Retinal pigment epithelial cell (primary cell): ENCODE results near the gene MRPL36.

Experiments
- DNase-seq: peaks from one replicate; pipeline ENCODE4 v3.0.0-alpha.2; 2010; ENCODE audit warnings: low read depth
- H3K4me3 ChIP-seq: 2 replicates; pipeline ENCODE4 v1.5.1; 2011; ENCODE audit warnings: mild to moderate bottlenecking, low read length, control low read depth, moderate library complexity
- CTCF ChIP-seq: conservative IDR thresholded peaks from 2 replicates; pipeline ENCODE4 v1.5.1; 2011; ENCODE audit warnings: low read depth, low read length, control low read depth, inconsistent platforms

Gene MRPL36

GRCh38 chr5:1835431-1835830 is 35.8 kb upstream of the MRPL36 start:
- TF ChIP-seq CTCF: no peak
- H3K4me3 ChIP-seq: no peak overlapping the region
- DNase-seq: no peak

DNA sequence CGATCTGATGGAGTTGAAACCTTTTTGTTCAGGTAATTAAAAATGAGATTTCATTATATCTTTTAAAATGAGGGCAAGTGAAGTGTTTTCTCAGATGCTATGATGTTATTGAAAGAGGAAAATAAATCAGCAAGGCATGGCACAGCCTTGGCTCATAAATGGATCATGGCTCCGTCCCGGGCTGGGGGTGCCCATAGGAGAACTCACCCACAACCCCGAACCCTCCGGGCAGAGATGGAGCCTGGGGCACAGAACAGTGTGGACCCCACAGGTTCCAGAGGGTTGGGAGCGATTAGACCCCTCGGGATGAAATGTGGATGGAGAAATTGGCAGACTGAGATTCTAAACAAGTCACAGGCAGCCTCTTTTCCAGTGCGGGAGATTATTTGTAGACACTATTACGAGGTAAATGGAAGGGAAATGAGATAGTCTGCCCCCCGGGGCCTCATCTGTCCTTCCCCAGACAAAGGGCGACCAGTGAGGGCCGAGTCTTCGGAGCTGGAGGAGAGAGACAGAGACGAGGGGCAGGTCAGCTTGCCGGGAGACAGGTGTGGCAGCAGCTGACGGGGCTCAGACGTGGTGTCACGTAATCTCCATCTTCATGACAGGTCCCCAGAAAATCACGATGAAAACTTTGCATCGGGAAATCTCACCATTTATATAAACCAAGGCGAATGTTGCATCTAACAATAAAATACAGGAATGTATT is 35.2 kb upstream of the MRPL36 start:
- DNase-seq: no peak
- TF ChIP-seq CTCF: no peak
- H3K4me3 ChIP-seq: no peak overlapping the region

- no peak for DNase-seq
- TF ChIP-seq CTCF: no peak
- no peak overlapping the region for H3K4me3 ChIP-seq
Observed at GRCh38 chr5:1834022-1834551, 34.5 kb upstream of the MRPL36 start.

GRCh38 chr5:1833264-1834021 is 33.8 kb upstream of the MRPL36 start:
- no peak for TF ChIP-seq CTCF
- H3K4me3 ChIP-seq: no peak overlapping the region
- DNase-seq: no peak

DNA sequence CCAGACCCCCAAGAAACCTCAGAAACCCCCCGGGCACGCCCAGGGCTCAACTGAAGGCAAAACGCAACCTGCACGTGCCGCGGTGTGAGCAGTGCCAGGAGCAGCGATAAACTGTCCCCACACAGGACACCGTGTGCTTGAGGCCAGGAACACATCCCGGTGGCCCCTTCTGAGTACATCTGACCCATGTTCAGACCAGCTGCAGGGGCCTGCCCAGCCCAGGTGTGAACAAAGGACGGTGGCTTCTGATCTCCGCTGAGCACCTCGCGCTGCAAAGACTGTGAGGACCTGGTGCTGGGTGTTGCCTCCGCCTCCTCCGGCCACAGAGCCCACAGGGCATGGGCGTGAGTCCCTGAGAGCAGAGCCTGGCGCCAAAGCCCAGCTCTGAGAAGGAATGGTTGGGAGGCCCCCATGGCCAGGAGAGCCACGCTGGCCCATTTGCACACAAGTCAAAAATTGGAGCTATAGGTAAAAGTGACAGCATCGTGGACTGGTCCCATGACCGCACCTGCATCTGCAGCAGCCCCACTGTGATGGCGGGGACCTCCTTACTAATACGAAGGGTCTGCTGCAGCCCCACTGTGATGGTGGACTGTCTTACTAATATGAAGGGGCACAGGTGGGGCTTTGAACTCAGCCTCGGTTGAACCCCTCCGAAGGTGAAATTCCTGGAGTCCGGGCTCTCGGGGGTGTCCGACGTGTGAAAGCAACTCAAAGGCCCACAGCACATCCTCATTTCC is 33.0 kb upstream of the MRPL36 start:
- TF ChIP-seq CTCF: no peak
- no peak overlapping the region for H3K4me3 ChIP-seq
- no peak for DNase-seq

- no peak overlapping the region for H3K4me3 ChIP-seq
- no peak for DNase-seq
- no peak for TF ChIP-seq CTCF
Observed at GRCh38 chr5:1831677-1832313, 32.2 kb upstream of the MRPL36 start.
